K562 (cell line): Measurements from ENCODE around the gene CNPY4. TPM values are rescaled to one million over a fixed set of nuclear protein-coding genes. Genes with fewer than 3 reads are reported as not detected.
A peak's percentile ranks its signal among the peaks of the same experiment; 100 is the strongest.

Experiments used
- CBX5 ChIP-seq: IDR thresholded peaks from 2 replicates; pipeline ENCODE4 v1.6.1; 2014; ENCODE audit warnings: low read depth, borderline replicate concordance
- ESRRA ChIP-seq: fragments of 450-650 bp; IDR thresholded peaks from 2 replicates; pipeline ENCODE4 v1.6.1; 2014; ENCODE audit warnings: low read depth, mild to moderate bottlenecking, moderate library complexity, borderline replicate concordance
- FUS ChIP-seq: fragments of 200-400 bp; formaldehyde crosslinking; optimal IDR thresholded peaks from 2 replicates; pipeline ENCODE3; 2017; ENCODE audit warnings: low read depth, low read length
- LEF1 ChIP-seq: fragments of 450-650 bp; IDR thresholded peaks from 2 replicates; pipeline ENCODE4 v1.6.1; 2016; ENCODE audit warnings: mild to moderate bottlenecking
- MCM7 ChIP-seq, 2 experiments: fragments of 450-650 bp; IDR thresholded peaks; 2 replicates each; pipeline ENCODE4 v1.6.1; 2016 to 2018
- NCOA4 ChIP-seq: fragments of 450-650 bp; IDR thresholded peaks from 2 replicates; pipeline ENCODE4 v1.6.1; 2018; ENCODE audit warnings: mild to moderate bottlenecking; ENCODE audit not compliant: partially characterized antibody
- PCBP2 ChIP-seq: fragments of 200-400 bp; formaldehyde crosslinking; IDR thresholded peaks from 2 replicates; pipeline ENCODE4 v1.6.1; 2018; ENCODE audit warnings: low read length, low read depth, mild to moderate bottlenecking, moderate library complexity; ENCODE audit not compliant: poor library complexity, severe bottlenecking
- RAD21 ChIP-seq, 2 experiments: fragments of 250-450 bp in 1 of 2; fragments of 450-650 bp in 1 of 2; sonication (Bioruptor Pico) in 1 of 2; formaldehyde crosslinking in 1 of 2; IDR thresholded peaks in 1 of 2; conservative IDR thresholded peaks in 1 of 2; 2 replicates each; pipeline versions ENCODE4 v1.4.0 to v1.8.0; 2020 to 2022; ENCODE audit warnings: mild to moderate bottlenecking in 2 of 2, moderate library complexity in 1 of 2
- RAD51 ChIP-seq: fragments of 450-650 bp; IDR thresholded peaks from 2 replicates; pipeline ENCODE4 v1.7.1; 2016; ENCODE audit warnings: low read depth, mild to moderate bottlenecking, borderline replicate concordance
- SIN3B ChIP-seq: fragments of 450-650 bp; IDR thresholded peaks from 2 replicates; pipeline ENCODE4 v1.6.1; 2017; ENCODE audit warnings: low read depth, mild to moderate bottlenecking, moderate library complexity
- SREBF2 ChIP-seq: sonication (generic); formaldehyde crosslinking; IDR thresholded peaks from 2 replicates; pipeline ENCODE4 v1.4.0; 2020; ENCODE audit warnings: mild to moderate bottlenecking, missing genetic modification reagents
- SRSF3 ChIP-seq: fragments of 200-400 bp; formaldehyde crosslinking; IDR thresholded peaks from 2 replicates; pipeline ENCODE4 v1.6.1; 2016; ENCODE audit warnings: mild to moderate bottlenecking, low read length, moderate library complexity; ENCODE audit not compliant: insufficient read depth
- TBP ChIP-seq: optimal IDR thresholded peaks from 2 replicates; pipeline ENCODE3; 2011; ENCODE audit warnings: low read depth, low read length, improper control_type of control experiment
- U2AF1 ChIP-seq: fragments of 200-400 bp; formaldehyde crosslinking; optimal IDR thresholded peaks from 2 replicates; pipeline ENCODE3; 2017; ENCODE audit warnings: mild to moderate bottlenecking, low read depth, low read length, moderate library complexity
- ZC3H11A ChIP-seq: IDR thresholded peaks from 2 replicates; pipeline ENCODE4 v1.6.1; 2012; ENCODE audit warnings: low read depth, low read length, improper control_type of control experiment
- polyA plus RNA-seq, 8 experiments: library from polyadenylated mRNA; depleted of rRNA in 4 of 8; stranded (reverse) in 5 of 8; unstranded in 3 of 8; fragments of >200 nt; fragmentation: Nextera tagmentation in 2 of 8; fragmentation: Illumina TruSeq in 1 of 8; extraction: Ambion mirVana in 2 of 8; extraction: Trizol in 1 of 8; gene quantifications; 2 replicates each; pipeline versions ENCODE4 v1.2.1 to v1.2.3, GENCODE V29; 2011 to 2014; ENCODE audit warnings: inconsistent platforms in 1 of 8, missing spikeins in 1 of 8
- total RNA-seq, 7 experiments: library from RNA; depleted of rRNA in 6 of 7; stranded (reverse); fragments of >200 nt in 6 of 7; fragmentation: Illumina TruSeq in 2 of 7; extraction: Trizol in 2 of 7; gene quantifications; 2 replicates each; pipeline versions ENCODE4 v1.2.1 to v1.2.3, GENCODE V29; 2011 to 2021; ENCODE audit warnings: low replicate concordance in 1 of 7
- TF ChIP-seq, protein P1 (sequence below): IDR thresholded peaks from 2 replicates; pipeline ENCODE4 v1.6.1; 2016; ENCODE audit warnings: missing genetic modification characterization, missing compliant biosample characterization
- TF ChIP-seq, protein P2 (sequence below): sonication (generic); formaldehyde crosslinking; IDR thresholded peaks from 2 replicates; pipeline ENCODE4 v1.9.0; 2022; ENCODE audit warnings: mild to moderate bottlenecking, missing genetic modification reagents
- TF ChIP-seq, protein P3 (sequence below), 3 experiments: fragments of 200-800 bp in 1 of 3; fragments of 250-450 bp in 1 of 3; fragments of 450-650 bp in 1 of 3; sonication (Bioruptor Pico) in 1 of 3; sonication (Bioruptor generic) in 1 of 3; formaldehyde crosslinking in 1 of 3; IDR thresholded peaks; 2 replicates each; pipeline versions ENCODE4 v1.6.1 to v1.8.0; 2016 to 2022; ENCODE audit warnings: mild to moderate bottlenecking in 2 of 3, missing genetic modification characterization in 2 of 3, missing compliant biosample characterization in 1 of 3, moderate library complexity in 1 of 3

CNPY4 gene
- total and polyA plus RNA-seq, 9 of the 15 experiments (the other 6 are each of a cell fraction or from before 2014, with no cell fraction given): 1.9 to 11.2 (median 7.0) TPM

DNA sequence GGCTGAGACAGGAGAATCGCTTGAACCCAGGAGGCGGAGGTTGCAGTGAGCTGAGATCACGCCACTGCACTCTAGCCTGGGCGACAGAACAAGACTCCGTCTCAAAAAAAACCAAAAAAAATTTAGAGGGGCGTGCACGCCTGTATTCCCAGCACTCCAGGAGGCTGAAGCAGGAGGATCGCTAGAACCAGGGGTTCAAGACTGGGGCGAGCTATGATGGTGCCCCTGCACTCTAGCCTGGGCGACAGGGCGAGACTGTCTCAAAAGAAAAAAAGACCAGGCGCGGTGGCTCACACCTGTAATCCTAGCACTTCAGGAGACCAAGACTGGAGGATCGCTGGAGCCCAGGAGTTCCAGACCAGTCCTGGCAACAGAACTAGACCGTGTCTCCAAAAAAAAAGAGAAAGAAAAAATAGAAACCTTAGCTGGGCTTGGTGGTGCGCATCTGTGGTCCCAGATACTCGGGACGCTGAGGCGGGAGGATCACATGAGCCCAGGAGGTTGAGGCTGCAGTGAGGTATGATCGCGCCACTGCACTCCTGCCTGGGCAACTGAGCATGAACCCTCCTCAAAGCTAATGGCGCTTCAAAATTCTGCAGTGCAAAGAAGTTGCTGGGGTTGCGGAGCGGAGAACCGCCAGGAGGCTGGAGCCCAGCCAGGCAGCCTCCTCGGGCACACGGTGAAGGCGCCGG, 7.0 kb downstream of the CNPY4 start (continued):
- TF ChIP-seq, protein P1, sequence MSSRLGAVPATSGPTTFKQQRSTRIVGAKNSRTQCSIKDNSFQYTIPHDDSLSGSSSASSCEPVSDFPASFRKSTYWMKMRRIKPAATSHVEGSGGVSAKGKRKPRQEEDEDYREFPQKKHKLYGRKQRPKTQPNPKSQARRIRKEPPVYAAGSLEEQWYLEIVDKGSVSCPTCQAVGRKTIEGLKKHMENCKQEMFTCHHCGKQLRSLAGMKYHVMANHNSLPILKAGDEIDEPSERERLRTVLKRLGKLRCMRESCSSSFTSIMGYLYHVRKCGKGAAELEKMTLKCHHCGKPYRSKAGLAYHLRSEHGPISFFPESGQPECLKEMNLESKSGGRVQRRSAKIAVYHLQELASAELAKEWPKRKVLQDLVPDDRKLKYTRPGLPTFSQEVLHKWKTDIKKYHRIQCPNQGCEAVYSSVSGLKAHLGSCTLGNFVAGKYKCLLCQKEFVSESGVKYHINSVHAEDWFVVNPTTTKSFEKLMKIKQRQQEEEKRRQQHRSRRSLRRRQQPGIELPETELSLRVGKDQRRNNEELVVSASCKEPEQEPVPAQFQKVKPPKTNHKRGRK (tag): no peak
- TF ChIP-seq CBX5 (no peak), SRSF3 (no peak), ESRRA (no peak), SREBF2 (CRISPR knock-in tag) (no peak), RAD21 (CRISPR knock-in tag; conservative IDR thresholded peaks at IDR 0.05 in 1 of 2, IDR thresholded peaks at IDR 0.05 in 1 of 2) (peak; percentile 7 to 13; a peak in 1 of 4 replicates), LEF1 (no peak), FUS (no peak), SIN3B (peak; percentile 70), RAD51 (0 out of 2 replicates have a peak, but pooled peaks have one; percentile 33), TBP (no peak), PCBP2 (no peak), NCOA4 (no peak), ZC3H11A (0 out of 2 replicates have a peak, but pooled peaks have one; percentile 34), MCM7 (IDR thresholded peaks at IDR 0.05) (no peak), U2AF1 (no peak)
- TF ChIP-seq, protein P2, sequence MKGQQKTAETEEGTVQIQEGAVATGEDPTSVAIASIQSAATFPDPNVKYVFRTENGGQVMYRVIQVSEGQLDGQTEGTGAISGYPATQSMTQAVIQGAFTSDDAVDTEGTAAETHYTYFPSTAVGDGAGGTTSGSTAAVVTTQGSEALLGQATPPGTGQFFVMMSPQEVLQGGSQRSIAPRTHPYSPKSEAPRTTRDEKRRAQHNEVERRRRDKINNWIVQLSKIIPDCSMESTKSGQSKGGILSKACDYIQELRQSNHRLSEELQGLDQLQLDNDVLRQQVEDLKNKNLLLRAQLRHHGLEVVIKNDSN: peak; percentile 55; the same call in 1 of the 2 replicates
- TF ChIP-seq, protein P3, sequence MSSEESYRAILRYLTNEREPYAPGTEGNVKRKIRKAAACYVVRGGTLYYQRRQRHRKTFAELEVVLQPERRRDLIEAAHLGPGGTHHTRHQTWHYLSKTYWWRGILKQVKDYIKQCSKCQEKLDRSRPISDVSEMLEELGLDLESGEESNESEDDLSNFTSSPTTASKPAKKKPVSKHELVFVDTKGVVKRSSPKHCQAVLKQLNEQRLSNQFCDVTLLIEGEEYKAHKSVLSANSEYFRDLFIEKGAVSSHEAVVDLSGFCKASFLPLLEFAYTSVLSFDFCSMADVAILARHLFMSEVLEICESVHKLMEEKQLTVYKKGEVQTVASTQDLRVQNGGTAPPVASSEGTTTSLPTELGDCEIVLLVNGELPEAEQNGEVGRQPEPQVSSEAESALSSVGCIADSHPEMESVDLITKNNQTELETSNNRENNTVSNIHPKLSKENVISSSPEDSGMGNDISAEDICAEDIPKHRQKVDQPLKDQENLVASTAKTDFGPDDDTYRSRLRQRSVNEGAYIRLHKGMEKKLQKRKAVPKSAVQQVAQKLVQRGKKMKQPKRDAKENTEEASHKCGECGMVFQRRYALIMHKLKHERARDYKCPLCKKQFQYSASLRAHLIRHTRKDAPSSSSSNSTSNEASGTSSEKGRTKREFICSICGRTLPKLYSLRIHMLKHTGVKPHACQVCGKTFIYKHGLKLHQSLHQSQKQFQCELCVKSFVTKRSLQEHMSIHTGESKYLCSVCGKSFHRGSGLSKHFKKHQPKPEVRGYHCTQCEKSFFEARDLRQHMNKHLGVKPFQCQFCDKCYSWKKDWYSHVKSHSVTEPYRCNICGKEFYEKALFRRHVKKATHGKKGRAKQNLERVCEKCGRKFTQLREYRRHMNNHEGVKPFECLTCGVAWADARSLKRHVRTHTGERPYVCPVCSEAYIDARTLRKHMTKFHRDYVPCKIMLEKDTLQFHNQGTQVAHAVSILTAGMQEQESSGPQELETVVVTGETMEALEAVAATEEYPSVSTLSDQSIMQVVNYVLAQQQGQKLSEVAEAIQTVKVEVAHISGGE (CRISPR knock-in tag; IDR thresholded peaks at IDR 0.05): peak in 1 of 3 experiments; percentile 33; a peak in 1 of 6 replicates
